GM23338 (cell line): ENCODE data around the gene HS6ST3. TPM values are rescaled to one million over a fixed set of nuclear protein-coding genes. Genes with fewer than 3 reads are reported as not detected.

Experiments
- ATAC-seq: fragments of 200-7000 bp; cut with Tn5 transposase; 3 replicates; pipeline ENCODE4 v1.9.1; 2020
- DNase-seq: peaks from one replicate; pipeline ENCODE4 v3.0.0-alpha.2; 2015; ENCODE audit warnings: low spot score
- H2AFZ ChIP-seq: fragments of 200-600 bp; sonication (generic); 2 replicates; pipeline ENCODE4 v1.8.0; 2016; ENCODE audit warnings: antibody characterized with exemption, mild to moderate bottlenecking, moderate library complexity
- H3F3A ChIP-seq: fragments of 200-600 bp; sonication (generic); replicated peaks from 2 replicates; pipeline ENCODE4 v1.8.0; 2017; ENCODE audit warnings: antibody characterized with exemption, mixed run types, low read depth
- H3K27ac ChIP-seq: fragments of 200-600 bp; sonication (generic); 2 replicates; pipeline ENCODE4 v1.6.1; 2016; ENCODE audit warnings: low read depth
- H3K27me3 ChIP-seq: fragments of 200-600 bp; sonication (generic); 2 replicates; pipeline ENCODE4 v1.8.0; 2016; ENCODE audit warnings: mild to moderate bottlenecking, mixed run types, moderate library complexity; ENCODE audit not compliant: insufficient read depth
- H3K36me3 ChIP-seq: fragments of 200-600 bp; sonication (generic); 2 replicates; pipeline ENCODE4 v1.8.0; 2016; ENCODE audit warnings: mild to moderate bottlenecking; ENCODE audit not compliant: insufficient read depth
- H3K4me1 ChIP-seq: fragments of 200-600 bp; sonication (generic); 2 replicates; pipeline ENCODE4 v1.8.0; 2016; ENCODE audit warnings: mild to moderate bottlenecking, moderate library complexity; ENCODE audit not compliant: insufficient read depth
- H3K4me2 ChIP-seq: fragments of 200-600 bp; sonication (generic); 2 replicates; pipeline ENCODE4 v1.7.1; 2017; ENCODE audit warnings: mixed run types
- H3K4me3 ChIP-seq: fragments of 200-600 bp; sonication (generic); 2 replicates; pipeline ENCODE4 v1.6.1; 2016; ENCODE audit warnings: mixed run types
- H3K79me2 ChIP-seq: fragments of 200-600 bp; sonication (generic); replicated peaks from 2 replicates; pipeline ENCODE4 v1.8.0; 2017; ENCODE audit warnings: mild to moderate bottlenecking; ENCODE audit not compliant: insufficient read depth
- H3K9me2 ChIP-seq: fragments of 200-600 bp; sonication (generic); 2 replicates; pipeline ENCODE4 v1.8.0; 2017; ENCODE audit not compliant: insufficient read depth
- H4K20me1 ChIP-seq: fragments of 200-600 bp; sonication (generic); replicated peaks from 2 replicates; pipeline ENCODE4 v1.8.0; 2017; ENCODE audit warnings: mild to moderate bottlenecking; ENCODE audit not compliant: insufficient read depth
- H3K27ac Mint-ChIP-seq: 2 replicates; pipeline ENCODE4 v1.8.0; 2020; ENCODE audit warnings: inconsistent platforms, mild to moderate bottlenecking, moderate library complexity, mixed read lengths
- H3K27me3 Mint-ChIP-seq: 3 replicates; pipeline ENCODE4 v1.8.0; 2022; ENCODE audit warnings: low read depth, mild to moderate bottlenecking, moderate library complexity, mixed read lengths, inconsistent platforms; ENCODE audit not compliant: insufficient read depth, poor library complexity
- H3K36me3 Mint-ChIP-seq: 3 replicates; pipeline ENCODE4 v1.8.0; 2021; ENCODE audit warnings: low read depth, mild to moderate bottlenecking, inconsistent platforms, moderate library complexity, mixed read lengths
- H3K4me1 Mint-ChIP-seq: 3 replicates; pipeline ENCODE4 v1.8.0; 2020; ENCODE audit warnings: mild to moderate bottlenecking, inconsistent platforms, mixed read lengths
- H3K4me3 Mint-ChIP-seq: 3 replicates; pipeline ENCODE4 v1.8.0; 2021; ENCODE audit warnings: moderate library complexity, mild to moderate bottlenecking, inconsistent platforms, mixed read lengths
- H3K9me3 Mint-ChIP-seq: 3 replicates; pipeline ENCODE4 v1.8.0; 2020; ENCODE audit warnings: moderate library complexity, mild to moderate bottlenecking, inconsistent platforms, mixed read lengths
- CREB1 ChIP-seq: fragments of 250-450 bp; sonication (Bioruptor Pico); IDR thresholded peaks from 2 replicates; pipeline ENCODE4 v1.5.0; 2020; ENCODE audit warnings: low read depth, mild to moderate bottlenecking, moderate library complexity
- CTCF ChIP-seq, 2 experiments: fragments of 200-600 bp in 1 of 2; sonication (generic) in 1 of 2; conservative IDR thresholded peaks; 2 replicates each; pipeline versions ENCODE4 v1.5.1 to v1.6.1; 2016 to 2017; ENCODE audit warnings: antibody characterized with exemption in 2 of 2, low read depth in 2 of 2, mild to moderate bottlenecking in 2 of 2, moderate library complexity in 1 of 2
- ETS1 ChIP-seq: IDR thresholded peaks from 2 replicates; pipeline ENCODE4 v1.6.1; 2016; ENCODE audit warnings: antibody characterized with exemption
- EZH2 ChIP-seq: fragments of 200-600 bp; sonication (generic); IDR thresholded peaks from one replicate; pipeline ENCODE4 v1.8.0; 2017; ENCODE audit warnings: antibody characterized with exemption, mild to moderate bottlenecking, low read depth; ENCODE audit not compliant: unreplicated experiment
- EZH2phosphoT487 ChIP-seq: fragments of 200-600 bp; sonication (generic); IDR thresholded peaks from one replicate; pipeline ENCODE4 v1.8.1; 2018; ENCODE audit warnings: antibody characterized with exemption; ENCODE audit not compliant: unreplicated experiment
- JUNB ChIP-seq: IDR thresholded peaks from one replicate; pipeline ENCODE4 v1.6.1; 2016; ENCODE audit warnings: antibody characterized with exemption; ENCODE audit not compliant: unreplicated experiment
- NANOG ChIP-seq: IDR thresholded peaks from 2 replicates; pipeline ENCODE4 v1.6.1; 2016; ENCODE audit warnings: antibody characterized with exemption, borderline replicate concordance
- POLR2AphosphoS5 ChIP-seq: IDR thresholded peaks from 2 replicates; pipeline ENCODE4 v1.6.1; 2016; ENCODE audit warnings: antibody characterized with exemption, low read depth
- REST ChIP-seq: IDR thresholded peaks from one replicate; pipeline ENCODE4 v1.6.1; 2018; ENCODE audit warnings: antibody characterized with exemption; ENCODE audit not compliant: unreplicated experiment
- STAT1 ChIP-seq: IDR thresholded peaks from one replicate; pipeline ENCODE4 v1.6.1; 2016; ENCODE audit warnings: antibody characterized with exemption; ENCODE audit not compliant: unreplicated experiment
- ZNF114 ChIP-seq: fragments of 250-450 bp; sonication (Bioruptor Pico); IDR thresholded peaks from 2 replicates; pipeline ENCODE4 v1.5.0; 2020; ENCODE audit warnings: mild to moderate bottlenecking, moderate library complexity
- ZNF331 ChIP-seq: fragments of 250-450 bp; sonication (Bioruptor Pico); IDR thresholded peaks from 2 replicates; pipeline ENCODE4 v1.5.0; 2020; ENCODE audit warnings: low read depth, mild to moderate bottlenecking, moderate library complexity
- polyA plus RNA-seq: library from polyadenylated mRNA; unstranded; fragments of >200 nt; fragmentation: Nextera tagmentation; extraction: Ambion mirVana; gene quantifications from 2 replicates; pipeline ENCODE4 v1.2.1, GENCODE V29; 2016
- total RNA-seq: library from RNA; depleted of rRNA; stranded (reverse); fragments of >200 nt; shearing (Covaris generic); gene quantifications from 2 replicates; pipeline ENCODE4 v1.2.3, GENCODE V29; 2014

HS6ST3 gene
- total and polyA plus RNA-seq, 2 experiments from 2014 or later: 0.52 to 0.80 TPM

- H3F3A ChIP-seq: no peaks in the 10 kb centered on the region
- no peak overlapping the region for H3K27ac ChIP-seq
- H2AFZ ChIP-seq: no peak overlapping the region
- Mint-ChIP-seq H3K27ac (no peak overlapping the region), H3K4me1 (no peaks in the 10 kb centered on the region; the same call in 2 of the 3 replicates), H3K9me3 (peaks cover 8% of the 10 kb centered on the region; the same call in 2 of the 3 replicates), H3K36me3 (peaks cover 7% of the 10 kb centered on the region), H3K4me3 (no peak overlapping the region), H3K27me3 (peaks cover 4% of the 10 kb centered on the region)
- H3K4me1 ChIP-seq: no peaks in the 10 kb centered on the region
- DNase-seq: no peak
- H3K4me2 ChIP-seq: no peak overlapping the region
- H3K27me3 ChIP-seq: no peaks in the 10 kb centered on the region
- TF ChIP-seq NANOG (no peak), CREB1 (CRISPR knock-in tag) (no peak), ZNF331 (CRISPR knock-in tag) (no peak), STAT1 (no peak), JUNB (no peak), REST (no peak), EZH2phosphoT487 (no peak), POLR2AphosphoS5 (no peak), ETS1 (no peak), ZNF114 (CRISPR knock-in tag) (no peak)
- H3K9me2 ChIP-seq: peaks cover 12% of the 10 kb centered on the region
- no peaks in the 10 kb centered on the region for H3K36me3 ChIP-seq
- ATAC-seq: no peak
- H3K79me2 ChIP-seq: no peaks in the 10 kb centered on the region
- H4K20me1 ChIP-seq: no peaks in the 10 kb centered on the region
- no peak overlapping the region for H3K4me3 ChIP-seq
Measured at GRCh38 chr13:96810104-96810503, 720.2 kb downstream of the HS6ST3 start.

GRCh38 chr13:96811049-96811448 lies 721.1 kb downstream of the HS6ST3 start:
- Mint-ChIP-seq H3K4me3 (no peak overlapping the region), H3K36me3 (peaks cover 9% of the 10 kb centered on the region), H3K9me3 (peaks cover 11% of the 10 kb centered on the region; the same call in 2 of the 3 replicates), H3K4me1 (peaks cover 3% of the 10 kb centered on the region; the same call in 1 of the 3 replicates), H3K27ac (no peak overlapping the region), H3K27me3 (peaks cover 4% of the 10 kb centered on the region)
- Histone ChIP-seq H3K27ac (no peak overlapping the region), H3K4me3 (no peak overlapping the region), H3F3A (no peaks in the 10 kb centered on the region), H3K4me2 (no peak overlapping the region), H3K4me1 (no peaks in the 10 kb centered on the region), H4K20me1 (no peaks in the 10 kb centered on the region), H2AFZ (no peak overlapping the region), H3K27me3 (no peaks in the 10 kb centered on the region), H3K9me2 (peaks cover 5% of the 10 kb centered on the region; the same call in 1 of the 2 replicates), H3K79me2 (no peaks in the 10 kb centered on the region), H3K36me3 (no peaks in the 10 kb centered on the region)
- ATAC-seq: no peak
- DNase-seq: no peak
- TF ChIP-seq ZNF331 (CRISPR knock-in tag) (no peak), ETS1 (no peak), ZNF114 (CRISPR knock-in tag) (no peak), STAT1 (no peak), NANOG (no peak), CTCF (conservative IDR thresholded peaks at IDR 0.05; ENCODE audit: low read depth in 2 of 2) (no peak), EZH2 (no peak)
